Nephron progenitor cell (in vitro differentiated cells): ENCODE data around the gene ARHGEF7.

Source experiments
- DNase-seq: peaks from one replicate; pipeline ENCODE4 v3.0.0; 2021
- H3K27ac Mint-ChIP-seq: 2 replicates; pipeline ENCODE4 v1.8.0; 2021; ENCODE audit warnings: mild to moderate bottlenecking, moderate library complexity, mixed read lengths
- H3K27me3 Mint-ChIP-seq: 2 replicates; pipeline ENCODE4 v1.8.0; 2021; ENCODE audit warnings: mild to moderate bottlenecking, low read depth, mixed read lengths; ENCODE audit not compliant: poor library complexity
- H3K36me3 Mint-ChIP-seq: 2 replicates; pipeline ENCODE4 v1.8.0; 2021; ENCODE audit warnings: low read depth, mixed read lengths
- H3K4me1 Mint-ChIP-seq: 2 replicates; pipeline ENCODE4 v1.8.0; 2021; ENCODE audit warnings: mixed read lengths
- H3K4me3 Mint-ChIP-seq: 2 replicates; pipeline ENCODE4 v1.8.0; 2021; ENCODE audit warnings: mild to moderate bottlenecking, moderate library complexity, mixed read lengths
- H3K9me3 Mint-ChIP-seq: 2 replicates; pipeline ENCODE4 v1.8.0; 2021; ENCODE audit warnings: mild to moderate bottlenecking, moderate library complexity, mixed read lengths
- TF ChIP-seq, protein P1 (sequence below): fragments of 200-600 bp; sonication (generic); IDR thresholded peaks from 2 replicates; pipeline ENCODE4 v1.5.0; 2021; ENCODE audit warnings: antibody characterized with exemption

Gene ARHGEF7

DNA sequence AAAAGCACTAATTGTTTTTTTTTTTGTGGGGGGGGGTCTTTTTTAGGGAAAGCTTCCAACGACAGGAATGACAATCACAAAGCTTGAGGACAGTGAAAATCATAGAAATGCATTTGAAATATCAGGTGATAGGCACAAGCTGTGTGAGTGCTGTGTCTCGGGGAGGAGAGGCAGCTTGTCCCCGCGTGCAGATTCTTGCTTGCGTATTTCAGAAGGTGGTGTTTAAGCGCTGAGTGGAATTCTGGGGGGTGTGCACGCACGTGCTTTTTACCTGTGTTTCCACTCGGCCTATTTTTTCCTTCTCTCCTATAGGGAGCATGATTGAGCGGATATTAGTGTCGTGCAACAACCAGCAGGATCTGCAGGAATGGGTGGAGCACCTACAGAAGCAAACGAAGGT is 165.1 kb downstream of the ARHGEF7 start:
- DNase-seq, result no peak
- Mint-ChIP-seq H3K4me3 (no peak overlapping the region), H3K36me3 (peaks cover 50% of the 10 kb centered on the region), H3K4me1 (no peaks in the 10 kb centered on the region), H3K27ac (no peak overlapping the region), H3K9me3 (no peaks in the 10 kb centered on the region), H3K27me3 (no peaks in the 10 kb centered on the region)
- TF ChIP-seq, protein P1, sequence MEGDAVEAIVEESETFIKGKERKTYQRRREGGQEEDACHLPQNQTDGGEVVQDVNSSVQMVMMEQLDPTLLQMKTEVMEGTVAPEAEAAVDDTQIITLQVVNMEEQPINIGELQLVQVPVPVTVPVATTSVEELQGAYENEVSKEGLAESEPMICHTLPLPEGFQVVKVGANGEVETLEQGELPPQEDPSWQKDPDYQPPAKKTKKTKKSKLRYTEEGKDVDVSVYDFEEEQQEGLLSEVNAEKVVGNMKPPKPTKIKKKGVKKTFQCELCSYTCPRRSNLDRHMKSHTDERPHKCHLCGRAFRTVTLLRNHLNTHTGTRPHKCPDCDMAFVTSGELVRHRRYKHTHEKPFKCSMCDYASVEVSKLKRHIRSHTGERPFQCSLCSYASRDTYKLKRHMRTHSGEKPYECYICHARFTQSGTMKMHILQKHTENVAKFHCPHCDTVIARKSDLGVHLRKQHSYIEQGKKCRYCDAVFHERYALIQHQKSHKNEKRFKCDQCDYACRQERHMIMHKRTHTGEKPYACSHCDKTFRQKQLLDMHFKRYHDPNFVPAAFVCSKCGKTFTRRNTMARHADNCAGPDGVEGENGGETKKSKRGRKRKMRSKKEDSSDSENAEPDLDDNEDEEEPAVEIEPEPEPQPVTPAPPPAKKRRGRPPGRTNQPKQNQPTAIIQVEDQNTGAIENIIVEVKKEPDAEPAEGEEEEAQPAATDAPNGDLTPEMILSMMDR, result no peak

DNA sequence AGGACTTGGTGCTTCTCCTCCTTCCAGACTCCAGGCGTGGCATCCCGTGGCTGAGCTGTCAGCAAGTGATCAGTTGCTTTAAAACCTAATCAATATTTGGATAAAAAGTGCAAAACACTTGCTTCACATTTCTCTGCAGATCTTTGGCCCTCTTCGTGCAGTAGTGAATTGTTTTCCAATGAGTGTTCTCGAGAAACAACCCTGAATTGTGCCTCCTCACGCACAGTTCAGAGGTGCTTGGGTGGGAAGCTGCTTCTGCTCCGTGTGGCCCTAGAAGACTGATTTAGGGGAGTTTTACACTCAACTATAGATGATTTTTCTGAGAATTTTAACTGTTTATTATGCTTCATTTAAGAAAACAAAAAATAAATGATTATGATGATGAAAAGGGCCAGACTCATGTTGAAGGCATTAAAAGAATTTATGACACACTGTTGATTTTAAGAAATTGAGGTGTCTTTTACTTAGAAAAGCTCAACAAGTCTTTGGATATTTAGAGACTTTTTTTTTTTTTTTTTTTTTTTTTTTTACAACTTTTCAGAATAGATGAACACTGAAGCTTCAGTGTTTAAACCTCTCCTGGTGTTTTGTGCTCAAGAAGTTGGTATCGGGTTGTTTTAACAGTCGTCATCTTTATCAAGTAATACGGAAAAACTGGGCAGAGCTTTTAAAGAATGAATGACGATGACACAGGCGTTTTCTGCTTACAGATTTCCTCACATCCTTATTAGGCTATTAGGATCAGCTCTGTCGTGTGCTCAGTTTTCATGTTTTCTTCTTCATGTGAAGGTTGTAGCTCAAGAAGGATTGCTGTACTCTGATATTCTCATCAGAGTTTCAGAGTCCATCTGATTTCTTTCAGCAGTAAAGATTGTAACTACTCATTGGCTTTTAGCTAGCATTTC is 165.8 kb downstream of the ARHGEF7 start:
- Mint-ChIP-seq H3K27ac (no peak overlapping the region), H3K4me3 (no peak overlapping the region), H3K9me3 (no peaks in the 10 kb centered on the region), H3K36me3 (peaks cover 49% of the 10 kb centered on the region), H3K4me1 (no peaks in the 10 kb centered on the region), H3K27me3 (no peaks in the 10 kb centered on the region)
- no peak for DNase-seq
- TF ChIP-seq, protein P1, result no peak

DNA sequence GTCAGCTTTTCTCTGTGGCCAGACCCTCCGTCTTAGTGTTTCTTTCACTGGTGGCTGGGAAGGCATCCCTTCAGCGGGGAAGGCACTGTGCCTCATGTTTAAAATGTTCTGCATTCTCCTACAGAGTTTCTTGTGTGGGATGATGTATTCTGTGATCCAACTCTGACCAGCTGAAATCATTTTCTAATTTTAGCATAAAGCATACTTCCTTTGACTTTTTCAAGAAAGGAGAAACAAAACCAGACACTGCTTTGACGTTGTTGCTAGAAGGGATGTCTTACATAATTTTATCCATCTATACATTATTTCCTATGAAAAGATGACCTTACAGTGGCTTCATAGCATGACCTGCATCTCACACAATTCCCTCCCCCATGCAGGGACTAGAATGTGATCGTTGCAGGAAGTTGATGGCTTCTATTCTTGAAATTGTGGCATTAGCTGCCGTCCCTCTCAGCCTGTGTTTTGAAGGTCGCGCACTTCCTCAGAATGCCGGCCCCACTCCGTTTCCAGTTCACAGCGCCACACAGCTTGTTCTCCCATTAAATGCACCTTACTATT is 166.7 kb downstream of the ARHGEF7 start:
- no peaks in the 10 kb centered on the region for H3K9me3 Mint-ChIP-seq
- TF ChIP-seq, protein P1, result no peak
- H3K4me1 Mint-ChIP-seq, result no peaks in the 10 kb centered on the region
- H3K36me3 Mint-ChIP-seq, result peaks cover 57% of the 10 kb centered on the region
- no peak for DNase-seq
- H3K4me3 Mint-ChIP-seq, result no peak overlapping the region
- H3K27me3 Mint-ChIP-seq, result no peaks in the 10 kb centered on the region
- H3K27ac Mint-ChIP-seq, result no peak overlapping the region

DNA sequence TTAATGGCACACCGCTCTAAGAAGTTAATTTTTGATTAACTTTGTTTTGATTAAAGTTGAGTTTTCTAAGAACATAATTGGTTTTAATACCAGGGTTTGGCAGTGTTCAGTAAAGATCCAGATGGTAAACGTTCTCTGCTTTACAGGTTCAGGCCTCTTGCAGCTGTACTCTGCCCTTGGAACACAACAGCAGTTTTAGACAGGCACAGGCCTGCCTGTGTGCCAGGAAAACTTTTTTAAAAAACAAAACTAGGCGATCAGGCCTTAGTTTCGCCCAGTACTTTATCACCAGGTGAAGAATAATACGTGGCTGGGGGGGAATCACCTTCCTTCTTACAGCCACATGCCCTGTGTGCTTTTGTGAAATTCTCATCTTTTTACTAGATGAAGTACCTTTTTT is 167.3 kb downstream of the ARHGEF7 start:
- H3K4me3 Mint-ChIP-seq, result no peak overlapping the region
- H3K9me3 Mint-ChIP-seq, result no peaks in the 10 kb centered on the region
- no peak for DNase-seq
- H3K36me3 Mint-ChIP-seq, result peaks cover 58% of the 10 kb centered on the region
- no peaks in the 10 kb centered on the region for H3K27me3 Mint-ChIP-seq
- TF ChIP-seq, protein P1, result no peak
- H3K4me1 Mint-ChIP-seq, result peaks cover 3% of the 10 kb centered on the region
- no peak overlapping the region for H3K27ac Mint-ChIP-seq

DNA sequence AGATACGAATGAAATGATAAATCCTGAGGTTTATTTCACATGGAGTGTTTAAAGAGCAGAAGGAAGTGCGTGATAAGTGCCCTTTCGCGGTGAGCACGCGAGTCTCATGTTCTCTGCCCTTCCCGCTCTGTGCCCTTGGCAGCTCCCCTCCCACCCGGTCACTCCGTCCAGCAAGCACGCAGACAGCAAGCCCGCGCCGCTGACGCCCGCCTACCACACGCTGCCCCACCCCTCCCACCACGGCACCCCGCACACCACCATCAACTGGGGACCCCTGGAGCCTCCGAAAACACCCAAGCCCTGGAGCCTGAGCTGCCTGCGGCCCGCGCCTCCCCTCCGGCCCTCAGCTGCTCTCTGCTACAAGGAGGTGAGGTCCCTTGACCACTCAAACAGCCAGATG is 167.9 kb downstream of the ARHGEF7 start:
- Mint-ChIP-seq H3K9me3 (no peaks in the 10 kb centered on the region), H3K27me3 (no peaks in the 10 kb centered on the region), H3K4me3 (no peak overlapping the region)

More for the DNA sequence above, 167.9 kb downstream of the ARHGEF7 start:
- peaks cover 58% of the 10 kb centered on the region for H3K36me3 Mint-ChIP-seq
- no peak overlapping the region for H3K27ac Mint-ChIP-seq
- H3K4me1 Mint-ChIP-seq, result peaks cover 9% of the 10 kb centered on the region
- DNase-seq, result no peak
- TF ChIP-seq, protein P1, result no peak
